ENCODE measurements around the gene MBD4. TPM values are rescaled to one million over a fixed set of nuclear protein-coding genes. Genes with fewer than 3 reads are reported as not detected.

Gene MBD4
- total RNA-seq, 1 experiment from 2014 or later, result 50.9 TPM

DNA sequence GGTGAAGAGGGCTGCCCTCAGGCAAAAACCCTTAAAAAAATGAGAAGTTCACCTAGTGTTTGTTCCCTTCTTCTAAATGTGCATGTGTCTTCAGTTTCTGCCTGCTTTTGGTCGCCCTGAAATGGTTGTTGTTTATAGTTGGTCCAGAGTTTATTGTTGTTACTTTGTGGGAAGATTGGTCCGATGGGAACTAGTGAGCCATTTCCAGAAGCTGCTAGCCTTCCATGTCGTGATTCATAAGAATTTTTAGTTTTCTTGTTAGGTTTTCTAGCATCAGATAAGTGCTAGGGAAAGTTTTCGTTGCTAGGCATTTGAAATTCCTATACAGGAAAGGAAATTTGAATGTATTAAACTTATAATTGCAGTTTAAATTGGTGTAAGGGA lies 34.0 kb upstream of the MBD4 start:
- Histone ChIP-seq H3K27ac (ENCODE audit: low read depth, low read length, poor library complexity, severe bottlenecking) (no peak overlapping the region), H3K27me3 (replicated peaks; ENCODE audit: insufficient read depth, low read depth, low read length, poor library complexity) (no peaks in the 10 kb centered on the region), H3K4me1 (ENCODE audit: insufficient read depth, low read length, poor library complexity, severe bottlenecking) (no peaks in the 10 kb centered on the region), H3K4me3 (ENCODE audit: low read depth, low read length, poor library complexity, severe bottlenecking) (no peak overlapping the region), H3K9me3 (ENCODE audit: low read depth, low read length, poor library complexity, severe bottlenecking) (no peaks in the 10 kb centered on the region), H3K36me3 (ENCODE audit: insufficient read depth, low read length, poor library complexity, severe bottlenecking) (peaks cover 12% of the 10 kb centered on the region)
- CTCF ChIA-PET, result no interaction called here
- intact Hi-C loops (cut with micrococcal nuclease; ENCODE audit: unreplicated experiment), result no loop called here
- TF ChIP-seq, protein P1, sequence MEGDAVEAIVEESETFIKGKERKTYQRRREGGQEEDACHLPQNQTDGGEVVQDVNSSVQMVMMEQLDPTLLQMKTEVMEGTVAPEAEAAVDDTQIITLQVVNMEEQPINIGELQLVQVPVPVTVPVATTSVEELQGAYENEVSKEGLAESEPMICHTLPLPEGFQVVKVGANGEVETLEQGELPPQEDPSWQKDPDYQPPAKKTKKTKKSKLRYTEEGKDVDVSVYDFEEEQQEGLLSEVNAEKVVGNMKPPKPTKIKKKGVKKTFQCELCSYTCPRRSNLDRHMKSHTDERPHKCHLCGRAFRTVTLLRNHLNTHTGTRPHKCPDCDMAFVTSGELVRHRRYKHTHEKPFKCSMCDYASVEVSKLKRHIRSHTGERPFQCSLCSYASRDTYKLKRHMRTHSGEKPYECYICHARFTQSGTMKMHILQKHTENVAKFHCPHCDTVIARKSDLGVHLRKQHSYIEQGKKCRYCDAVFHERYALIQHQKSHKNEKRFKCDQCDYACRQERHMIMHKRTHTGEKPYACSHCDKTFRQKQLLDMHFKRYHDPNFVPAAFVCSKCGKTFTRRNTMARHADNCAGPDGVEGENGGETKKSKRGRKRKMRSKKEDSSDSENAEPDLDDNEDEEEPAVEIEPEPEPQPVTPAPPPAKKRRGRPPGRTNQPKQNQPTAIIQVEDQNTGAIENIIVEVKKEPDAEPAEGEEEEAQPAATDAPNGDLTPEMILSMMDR (conservative IDR thresholded peaks at IDR 0.05; ENCODE audit: low read depth, low read length), result no peak
- no peak for TF ChIP-seq EZH2 (IDR thresholded peaks at IDR 0.05; ENCODE audit: borderline replicate concordance, low read depth, low read length, poor library complexity, severe bottlenecking)
- DNase-seq (ENCODE audit: low spot score), result no peak
- no TSS peak for BruUV-seq (replicated peaks)
- POLR2A ChIA-PET (ENCODE audit: low non-redundant PET), result no interaction called here

DNA sequence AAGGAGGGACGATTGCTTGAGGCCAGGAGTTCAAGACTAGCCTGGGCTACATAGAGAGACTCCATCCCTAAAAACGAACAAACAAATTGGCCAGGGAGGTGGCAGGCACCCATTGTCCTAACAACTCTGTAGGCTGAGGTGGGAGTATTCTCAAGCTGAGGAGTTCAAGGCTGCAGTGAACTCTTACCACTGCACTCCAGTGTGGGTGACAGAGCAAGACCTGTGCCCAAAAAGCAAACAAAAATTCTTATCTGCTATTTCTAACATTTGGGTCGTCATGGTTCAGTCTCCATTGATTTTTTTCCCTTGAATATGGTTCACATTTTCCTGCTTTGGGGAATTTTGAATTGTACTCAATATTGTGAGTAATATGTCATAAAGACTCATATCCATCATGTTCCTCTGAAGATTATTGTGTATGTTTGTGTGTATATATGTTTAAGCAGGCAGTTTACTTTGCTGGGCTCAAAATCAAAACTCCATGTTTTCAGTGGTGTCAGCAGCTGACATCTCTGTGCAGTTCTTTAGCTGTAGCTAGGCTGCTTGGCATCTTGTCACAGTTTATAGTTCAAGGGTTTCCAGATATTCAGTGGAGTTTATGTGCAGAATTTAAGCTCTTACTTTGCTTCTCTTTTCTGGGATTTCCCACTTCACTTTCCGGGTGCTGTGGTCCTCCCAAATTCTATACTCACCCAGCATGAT lies 33.5 kb upstream of the MBD4 start:
- TF ChIP-seq EZH2 (IDR thresholded peaks at IDR 0.05; ENCODE audit: borderline replicate concordance, low read depth, low read length, poor library complexity, severe bottlenecking), result no peak
- TF ChIP-seq, protein P1 (conservative IDR thresholded peaks at IDR 0.05; ENCODE audit: low read depth, low read length), result no peak
- no peak for DNase-seq (ENCODE audit: low spot score)
- Histone ChIP-seq H3K9me3 (ENCODE audit: low read depth, low read length, poor library complexity, severe bottlenecking) (no peaks in the 10 kb centered on the region), H3K27me3 (replicated peaks; ENCODE audit: insufficient read depth, low read depth, low read length, poor library complexity) (no peaks in the 10 kb centered on the region), H3K27ac (ENCODE audit: low read depth, low read length, poor library complexity, severe bottlenecking) (no peak overlapping the region), H3K4me3 (ENCODE audit: low read depth, low read length, poor library complexity, severe bottlenecking) (no peak overlapping the region), H3K4me1 (ENCODE audit: insufficient read depth, low read length, poor library complexity, severe bottlenecking) (no peaks in the 10 kb centered on the region), H3K36me3 (ENCODE audit: insufficient read depth, low read length, poor library complexity, severe bottlenecking) (peaks cover 12% of the 10 kb centered on the region)
- intact Hi-C loops (cut with micrococcal nuclease; ENCODE audit: unreplicated experiment), result no loop called here
- BruUV-seq (replicated peaks), result no TSS peak
- ChIA-PET POLR2A (ENCODE audit: low non-redundant PET) (interaction anchor here (0.7 kb wide), 1 partner anchor 34 kb away, joined by 3 read pairs; the partner anchor contains the start of gene MBD4), CTCF (no interaction called here)

DNA sequence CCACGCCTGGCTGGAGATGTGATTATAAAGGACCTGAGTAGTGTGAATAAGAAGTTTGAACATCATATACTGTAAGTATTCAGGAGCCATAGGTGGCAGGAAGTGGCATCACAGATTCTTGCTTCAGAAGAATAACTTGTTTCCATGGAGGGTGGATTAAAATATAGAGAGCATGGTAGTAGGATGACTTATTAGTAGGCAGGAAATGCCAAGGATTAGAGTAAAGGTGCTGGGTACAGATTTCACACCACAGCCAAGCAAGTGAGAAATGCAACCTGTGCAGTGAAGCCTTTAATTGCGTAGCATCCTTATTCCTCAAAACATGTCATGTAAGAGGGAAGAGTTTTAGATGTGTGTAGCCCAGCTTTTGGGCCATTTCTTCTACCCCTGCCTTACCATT lies 31.1 kb upstream of the MBD4 start:
- H3K9me3 ChIP-seq (ENCODE audit: low read depth, low read length, poor library complexity, severe bottlenecking), result no peaks in the 10 kb centered on the region
- peaks cover 4% of the 10 kb centered on the region for H3K36me3 ChIP-seq (ENCODE audit: insufficient read depth, low read length, poor library complexity, severe bottlenecking)
- no peak for TF ChIP-seq EZH2 (IDR thresholded peaks at IDR 0.05; ENCODE audit: borderline replicate concordance, low read depth, low read length, poor library complexity, severe bottlenecking)
- TF ChIP-seq, protein P1 (conservative IDR thresholded peaks at IDR 0.05; ENCODE audit: low read depth, low read length), result no peak
- POLR2A ChIA-PET (ENCODE audit: low non-redundant PET), result no interaction called here
- no peak for DNase-seq (ENCODE audit: low spot score)
- intact Hi-C loops (cut with micrococcal nuclease; ENCODE audit: unreplicated experiment), result no loop called here
- H3K27me3 ChIP-seq (replicated peaks; ENCODE audit: insufficient read depth, low read depth, low read length, poor library complexity), result no peaks in the 10 kb centered on the region
- no peaks in the 10 kb centered on the region for H3K4me1 ChIP-seq (ENCODE audit: insufficient read depth, low read length, poor library complexity, severe bottlenecking)
- no TSS peak for BruUV-seq (replicated peaks)
- CTCF ChIA-PET, result no interaction called here
- no peak overlapping the region for H3K27ac ChIP-seq (ENCODE audit: low read depth, low read length, poor library complexity, severe bottlenecking)
- no peak overlapping the region for H3K4me3 ChIP-seq (ENCODE audit: low read depth, low read length, poor library complexity, severe bottlenecking)
